Activated CD4-positive, alpha-beta T cell treated with anti-CD3 and anti-CD28 coated beads, Interleukin-2, amount 10 ng/mL, durations not matched to agents 24 days and 14 days (primary cell): ENCODE data around the gene PDLIM4. TPM values are rescaled to one million over a fixed set of nuclear protein-coding genes. Genes with fewer than 3 reads are reported as not detected.

ENCODE experiments used
- DNase-seq: peaks from one replicate; pipeline ENCODE4 v3.0.0; 2022
- H3K27ac Mint-ChIP-seq: one replicate; pipeline ENCODE4 v1.8.0; 2022; ENCODE audit warnings: mild to moderate bottlenecking, mixed read lengths
- H3K27me3 Mint-ChIP-seq: one replicate; pipeline ENCODE4 v1.8.0; 2022; ENCODE audit warnings: mixed read lengths
- H3K36me3 Mint-ChIP-seq: one replicate; pipeline ENCODE4 v1.8.0; 2022; ENCODE audit warnings: low read depth, mild to moderate bottlenecking, mixed read lengths
- H3K4me1 Mint-ChIP-seq: one replicate; pipeline ENCODE4 v1.8.0; 2021; ENCODE audit warnings: mixed read lengths
- H3K4me3 Mint-ChIP-seq: one replicate; pipeline ENCODE4 v1.8.0; 2022; ENCODE audit warnings: mild to moderate bottlenecking, moderate library complexity, mixed read lengths
- H3K9me3 Mint-ChIP-seq: one replicate; pipeline ENCODE4 v1.8.0; 2021; ENCODE audit warnings: mixed read lengths
- intact Hi-C: fragments of 100-400 bp; cut with micrococcal nuclease; formaldehyde crosslinking; loops from one replicate; pipeline ENCODE4 v1.15.1; 2023
- total RNA-seq: library from RNA; stranded (reverse); gene quantifications from 2 replicates; pipeline ENCODE4 v1.2.3, GENCODE V29; 2022

The PDLIM4 gene
- total RNA-seq, 1 donor from 2014 or later: 0.72 TPM

DNA sequence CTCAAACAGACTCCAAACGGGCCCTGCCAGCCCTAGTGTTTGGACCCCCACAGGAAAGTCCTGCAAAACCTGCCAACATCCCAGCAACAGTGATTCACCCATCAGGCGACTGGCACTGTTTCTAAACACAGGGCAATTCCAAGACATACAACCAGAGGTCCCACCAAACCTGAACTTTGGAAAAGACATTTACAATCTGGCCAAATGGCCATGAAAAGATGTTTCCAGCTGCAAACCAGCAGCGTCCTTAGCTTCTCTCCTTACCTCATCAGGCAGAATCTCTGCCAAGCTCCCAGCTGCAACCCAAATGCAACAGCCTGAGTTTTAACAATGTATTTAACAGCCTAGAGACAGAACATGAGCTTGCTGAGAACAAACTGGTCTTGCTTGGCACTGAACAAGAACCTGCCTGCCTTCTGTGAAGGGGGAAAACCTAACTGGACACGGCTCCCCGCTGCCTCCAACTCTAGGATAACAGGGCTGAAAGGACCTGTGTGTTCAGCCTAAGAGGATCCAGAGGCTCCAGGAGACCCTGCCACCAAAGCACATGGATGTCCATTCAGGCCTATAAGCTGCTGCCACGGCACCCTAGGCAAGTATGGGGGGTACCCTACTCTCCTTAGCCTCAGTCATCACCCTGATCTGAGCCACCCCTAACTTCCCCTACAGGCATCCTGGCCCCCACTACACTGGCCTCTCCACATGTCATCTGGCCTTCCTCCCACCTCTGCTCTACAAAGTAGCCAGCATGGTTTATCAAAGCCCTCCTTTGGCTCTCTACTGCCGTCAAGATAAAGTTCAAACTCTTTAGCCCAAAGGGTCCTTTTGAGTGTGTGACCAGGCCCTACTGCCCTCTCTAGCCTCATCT is 35.5 kb upstream of the PDLIM4 start:
- H3K4me1 Mint-ChIP-seq: peaks cover 29% of the 10 kb centered on the region
- H3K36me3 Mint-ChIP-seq: peaks cover 14% of the 10 kb centered on the region
- peaks cover 2% of the 10 kb centered on the region for H3K27me3 Mint-ChIP-seq
- H3K4me3 Mint-ChIP-seq: no peak overlapping the region
- DNase-seq: no peak
- no peak overlapping the region for H3K27ac Mint-ChIP-seq
- intact Hi-C loops: no loop called here
- no peaks in the 10 kb centered on the region for H3K9me3 Mint-ChIP-seq

DNA sequence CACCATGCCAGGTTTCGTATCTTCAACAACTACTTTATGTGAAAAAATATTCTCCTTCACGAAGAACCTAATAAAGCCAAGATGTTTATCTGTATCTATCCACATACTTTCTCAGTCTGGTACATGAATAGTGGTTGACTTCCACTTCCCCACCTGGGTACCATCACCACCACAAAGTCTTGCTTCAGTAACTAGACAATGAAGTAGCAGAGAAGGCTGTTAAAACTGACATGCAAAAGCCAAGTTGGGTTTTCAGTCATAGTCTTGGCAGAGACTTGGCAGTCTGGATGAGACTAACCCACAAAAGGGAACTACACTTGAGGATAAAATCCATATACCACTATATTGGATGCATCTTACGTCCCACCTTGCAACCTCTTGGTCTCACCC is 34.9 kb upstream of the PDLIM4 start:
- H3K4me1 Mint-ChIP-seq: peaks cover 30% of the 10 kb centered on the region
- H3K36me3 Mint-ChIP-seq: peaks cover 8% of the 10 kb centered on the region
- intact Hi-C loops: no loop called here
- DNase-seq: no peak
- H3K4me3 Mint-ChIP-seq: no peak overlapping the region
- H3K27ac Mint-ChIP-seq: no peak overlapping the region
- H3K27me3 Mint-ChIP-seq: peaks cover 3% of the 10 kb centered on the region
- no peaks in the 10 kb centered on the region for H3K9me3 Mint-ChIP-seq

- no peak for DNase-seq
- intact Hi-C loops: no loop called here
- Mint-ChIP-seq H3K27ac (no peak overlapping the region), H3K4me3 (no peak overlapping the region), H3K27me3 (peaks cover 3% of the 10 kb centered on the region), H3K36me3 (peaks cover 6% of the 10 kb centered on the region), H3K9me3 (no peaks in the 10 kb centered on the region), H3K4me1 (peaks cover 30% of the 10 kb centered on the region)
Measured at GRCh38 chr5:132223861-132224260, 33.6 kb upstream of the PDLIM4 start.

DNA sequence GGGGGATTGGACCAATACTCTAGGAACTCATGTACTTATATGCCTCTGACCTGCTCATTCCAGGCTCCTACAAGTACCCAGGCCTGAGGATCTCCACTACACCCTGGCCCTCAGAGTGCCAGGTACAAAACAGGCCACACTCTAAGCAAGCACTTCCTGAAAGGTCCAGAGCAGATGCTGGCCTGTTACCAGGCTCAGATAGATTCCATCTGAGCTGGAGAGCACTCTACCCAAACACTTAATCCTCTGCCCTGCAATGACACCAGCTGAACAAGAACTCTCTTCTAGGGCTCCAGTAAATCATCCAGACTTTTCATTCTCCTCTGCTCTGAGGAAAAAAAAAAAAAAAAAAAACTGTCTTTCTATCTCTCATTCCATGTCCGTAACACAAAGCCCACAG is 32.8 kb upstream of the PDLIM4 start:
- Mint-ChIP-seq H3K27me3 (peaks cover 10% of the 10 kb centered on the region), H3K9me3 (no peaks in the 10 kb centered on the region), H3K27ac (no peak overlapping the region), H3K4me3 (peak overlapping the region; percentile 79), H3K4me1 (peaks cover 37% of the 10 kb centered on the region), H3K36me3 (peaks cover 6% of the 10 kb centered on the region)
- intact Hi-C loops: no loop called here
- no peak for DNase-seq

DNA sequence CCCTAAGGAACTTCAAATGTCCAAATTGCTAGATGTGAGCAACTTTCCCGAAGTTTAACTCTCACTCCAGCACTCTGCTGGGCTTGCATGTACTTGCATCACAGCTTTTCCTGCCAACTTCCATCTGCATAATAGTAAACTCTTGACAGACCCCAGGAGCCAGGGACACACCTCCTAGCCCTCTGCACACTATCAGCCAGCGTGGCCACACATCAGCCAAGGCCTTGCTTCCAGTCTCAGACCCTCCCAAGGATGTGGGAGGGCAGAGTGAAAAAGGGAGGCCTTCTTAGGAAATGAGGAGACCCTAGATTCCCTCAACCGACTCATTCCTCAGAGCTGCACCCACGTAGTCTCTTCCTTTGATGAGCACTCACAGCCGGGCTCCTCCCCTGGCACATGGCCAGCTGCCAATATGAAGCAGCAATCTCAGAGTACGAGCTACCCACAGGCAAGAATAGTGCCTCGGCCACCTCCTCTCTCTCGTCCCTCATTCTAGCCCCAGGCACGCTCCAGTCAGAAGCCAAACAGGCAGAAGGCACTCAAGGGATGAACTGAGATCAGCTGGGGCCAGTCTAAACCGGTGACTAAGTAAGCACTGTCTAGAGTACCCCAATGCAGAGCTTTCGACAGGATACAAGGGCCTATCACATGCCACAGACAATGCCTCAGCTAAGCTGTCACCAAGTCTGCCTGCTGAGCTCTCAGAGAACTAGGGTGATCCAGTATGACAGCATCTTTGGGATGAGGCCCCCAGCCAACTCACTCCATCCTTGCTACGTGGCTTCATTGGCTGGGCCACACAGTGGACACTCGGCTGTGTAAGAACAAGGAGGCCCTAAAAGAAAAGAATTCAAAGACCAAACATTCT is 32.1 kb upstream of the PDLIM4 start:
- intact Hi-C loops: loop anchor here (2.0 kb wide), 1 partner anchor 69 kb away; the partner anchor contains the start of gene SLC22A4
- DNase-seq: no peak
- H3K27ac Mint-ChIP-seq: no peak overlapping the region
- H3K4me3 Mint-ChIP-seq: peak overlapping the region; percentile 79
- peaks cover 41% of the 10 kb centered on the region for H3K4me1 Mint-ChIP-seq
- no peaks in the 10 kb centered on the region for H3K9me3 Mint-ChIP-seq
- H3K36me3 Mint-ChIP-seq: peaks cover 6% of the 10 kb centered on the region
- peaks cover 12% of the 10 kb centered on the region for H3K27me3 Mint-ChIP-seq

- Mint-ChIP-seq H3K27me3 (peaks cover 15% of the 10 kb centered on the region), H3K9me3 (no peaks in the 10 kb centered on the region), H3K36me3 (peaks cover 6% of the 10 kb centered on the region), H3K4me1 (peaks cover 50% of the 10 kb centered on the region), H3K27ac (peak overlapping the region; percentile 18), H3K4me3 (peak overlapping the region; percentile 79)
- no peak for DNase-seq
- intact Hi-C loops: loop anchor here (2.0 kb wide), 1 partner anchor 68 kb away; the partner anchor contains the start of gene SLC22A4
Measured at GRCh38 chr5:132226516-132227234, 30.8 kb upstream of the PDLIM4 start.

- Mint-ChIP-seq H3K9me3 (no peaks in the 10 kb centered on the region), H3K4me1 (peaks cover 50% of the 10 kb centered on the region), H3K36me3 (peaks cover 6% of the 10 kb centered on the region), H3K4me3 (peak overlapping the region; percentile 79), H3K27me3 (peaks cover 15% of the 10 kb centered on the region), H3K27ac (peak overlapping the region; percentile 18)
- intact Hi-C loops: loop anchor here (2.0 kb wide), 1 partner anchor 68 kb away; the partner anchor contains the start of gene SLC22A4
- no peak for DNase-seq
Measured at GRCh38 chr5:132227235-132227484, 30.3 kb upstream of the PDLIM4 start.

DNA sequence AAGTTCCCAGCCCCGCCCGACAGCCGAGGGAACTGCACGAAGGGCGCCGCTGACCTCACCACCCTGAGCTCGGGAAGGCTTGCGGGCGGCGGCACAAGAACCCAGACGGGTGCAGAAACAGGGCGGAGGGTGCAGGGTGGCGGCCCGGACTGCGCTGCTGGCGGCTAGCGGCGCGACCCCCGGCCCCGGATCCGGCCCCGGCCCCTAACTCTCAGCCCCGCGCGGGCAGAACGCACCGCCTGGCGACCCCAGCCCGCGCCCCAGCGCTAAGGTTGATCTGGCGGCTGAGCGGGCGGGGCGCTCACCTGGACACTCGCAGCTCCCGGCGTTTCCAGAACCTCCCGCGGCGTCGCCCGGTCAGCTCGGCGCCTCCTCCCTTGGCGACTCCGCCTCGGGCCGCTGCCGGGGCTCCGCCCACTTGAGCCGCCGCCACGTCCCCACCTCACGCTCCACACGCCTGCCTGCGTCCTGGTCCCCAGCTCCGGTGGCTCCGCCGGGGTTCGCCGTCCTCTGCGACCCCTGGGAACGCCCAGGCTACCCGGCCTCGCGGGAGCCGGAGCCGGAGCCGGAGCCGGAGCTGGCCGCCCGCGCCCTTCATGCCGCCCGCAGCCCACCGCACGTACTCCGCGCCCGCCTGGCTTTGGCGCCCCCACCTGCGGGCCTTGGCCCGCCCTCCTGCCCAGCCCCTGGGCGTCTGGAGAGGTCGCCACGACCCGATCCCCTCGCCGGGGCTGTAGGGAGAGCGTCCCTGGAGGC is 29.8 kb upstream of the PDLIM4 start, which contains the start of gene P4HA2:
P4HA2 (minus strand) TSS at position 369 of the 756 bp plus-strand sequence. CDS start 9,227 bp downstream, outside the sequence.
- peaks cover 46% of the 10 kb centered on the region for H3K4me1 Mint-ChIP-seq
- H3K27ac Mint-ChIP-seq: peak within 1 kb of the TSS; percentile 18
- H3K36me3 Mint-ChIP-seq: peaks cover 2% of the 10 kb centered on the region
- intact Hi-C loops: loop anchor here (2.0 kb wide), 1 partner anchor 67 kb away; the partner anchor contains the start of gene SLC22A4
- peak; percentile 88 for DNase-seq
- H3K9me3 Mint-ChIP-seq: no peaks in the 10 kb centered on the region
- H3K4me3 Mint-ChIP-seq: peak within 1 kb of the TSS; percentile 79
- H3K27me3 Mint-ChIP-seq: peaks cover 15% of the 10 kb centered on the region

- H3K4me3 Mint-ChIP-seq: peak overlapping the region; percentile 79
- DNase-seq: no peak
- intact Hi-C loops: no loop called here
- peaks cover 45% of the 10 kb centered on the region for H3K4me1 Mint-ChIP-seq
- H3K9me3 Mint-ChIP-seq: no peaks in the 10 kb centered on the region
- peak overlapping the region; percentile 42 for H3K27ac Mint-ChIP-seq
- H3K36me3 Mint-ChIP-seq: peaks cover 2% of the 10 kb centered on the region
- peaks cover 15% of the 10 kb centered on the region for H3K27me3 Mint-ChIP-seq
Measured at GRCh38 chr5:132228241-132229035, 29.1 kb upstream of the PDLIM4 start.

DNA sequence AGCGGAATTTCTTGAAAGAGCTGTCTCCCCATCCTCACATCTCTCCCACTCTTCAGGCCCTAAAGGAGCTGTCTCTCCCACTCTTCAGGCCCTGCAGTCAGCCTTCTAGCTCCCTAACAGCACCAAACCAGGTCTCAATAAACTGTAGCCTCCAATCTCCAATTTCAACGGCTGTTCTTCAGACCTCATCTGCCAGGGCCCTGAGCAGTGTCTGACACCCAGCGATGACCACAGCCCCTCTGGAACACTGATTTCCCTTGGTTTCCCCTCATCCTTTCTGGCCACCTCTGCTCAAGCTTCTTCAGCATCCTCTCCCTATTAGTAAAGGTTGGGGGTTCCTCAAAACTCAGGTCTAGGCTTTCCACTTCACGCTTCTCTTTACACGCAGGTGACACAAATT is 28.3 kb upstream of the PDLIM4 start:
- peaks cover 42% of the 10 kb centered on the region for H3K4me1 Mint-ChIP-seq
- peak overlapping the region; percentile 42 for H3K27ac Mint-ChIP-seq

DNA sequence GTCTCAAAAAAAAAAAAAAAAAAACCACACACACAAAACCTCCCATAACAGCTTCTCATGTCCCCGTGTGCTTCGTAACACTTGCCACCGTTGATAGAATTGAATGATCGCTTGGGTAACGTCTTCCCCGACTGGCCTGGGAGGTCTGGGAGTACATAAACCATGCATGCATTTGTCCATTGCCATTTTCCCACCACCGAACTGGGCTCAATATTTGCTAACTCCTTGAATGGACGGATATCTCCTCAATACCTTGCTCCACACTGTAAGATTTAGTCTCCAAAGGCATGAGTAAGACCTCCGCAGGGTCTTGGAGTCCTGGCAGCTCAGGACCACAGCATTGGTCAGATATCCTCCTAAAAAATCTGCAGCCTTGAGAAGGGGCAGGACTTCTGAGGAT is 26.6 kb upstream of the PDLIM4 start:
- Mint-ChIP-seq H3K4me3 (no peak overlapping the region), H3K27ac (peak overlapping the region; percentile 21), H3K27me3 (peaks cover 15% of the 10 kb centered on the region), H3K9me3 (no peaks in the 10 kb centered on the region), H3K36me3 (peaks cover under 1% of the 10 kb centered on the region), H3K4me1 (peaks cover 29% of the 10 kb centered on the region)
- intact Hi-C loops: no loop called here
- DNase-seq: no peak

More for the DNA sequence above, 28.3 kb upstream of the PDLIM4 start:
- intact Hi-C loops: no loop called here
- H3K36me3 Mint-ChIP-seq: peaks cover 2% of the 10 kb centered on the region
- DNase-seq: no peak
- peaks cover 15% of the 10 kb centered on the region for H3K27me3 Mint-ChIP-seq
- H3K9me3 Mint-ChIP-seq: no peaks in the 10 kb centered on the region
- peak overlapping the region; percentile 68 for H3K4me3 Mint-ChIP-seq

DNA sequence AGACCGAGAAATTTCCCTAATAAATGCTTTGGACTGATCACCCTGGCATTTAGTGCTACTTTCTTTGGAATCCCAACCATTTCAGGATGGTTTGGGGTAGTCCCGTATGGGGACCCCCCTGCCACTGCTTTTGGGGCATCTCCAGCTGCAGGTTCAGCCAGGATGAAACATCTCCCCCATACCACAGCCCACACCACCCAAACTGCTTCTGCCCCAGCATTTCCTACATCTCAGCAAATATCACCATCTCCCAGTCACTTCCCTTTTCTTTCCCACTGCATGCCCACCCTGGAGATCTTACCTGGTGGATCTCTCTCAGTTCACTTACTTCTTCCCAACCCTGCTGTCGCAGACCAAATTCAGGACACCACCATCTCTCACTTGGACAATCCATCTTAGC is 25.0 kb upstream of the PDLIM4 start:
- Mint-ChIP-seq H3K27ac (no peak overlapping the region), H3K36me3 (no peaks in the 10 kb centered on the region), H3K4me3 (no peak overlapping the region), H3K27me3 (peaks cover 13% of the 10 kb centered on the region), H3K9me3 (no peaks in the 10 kb centered on the region), H3K4me1 (peaks cover 23% of the 10 kb centered on the region)
- intact Hi-C loops: no loop called here
- DNase-seq: no peak
